ENCODE results near the gene STK32B.

DNA sequence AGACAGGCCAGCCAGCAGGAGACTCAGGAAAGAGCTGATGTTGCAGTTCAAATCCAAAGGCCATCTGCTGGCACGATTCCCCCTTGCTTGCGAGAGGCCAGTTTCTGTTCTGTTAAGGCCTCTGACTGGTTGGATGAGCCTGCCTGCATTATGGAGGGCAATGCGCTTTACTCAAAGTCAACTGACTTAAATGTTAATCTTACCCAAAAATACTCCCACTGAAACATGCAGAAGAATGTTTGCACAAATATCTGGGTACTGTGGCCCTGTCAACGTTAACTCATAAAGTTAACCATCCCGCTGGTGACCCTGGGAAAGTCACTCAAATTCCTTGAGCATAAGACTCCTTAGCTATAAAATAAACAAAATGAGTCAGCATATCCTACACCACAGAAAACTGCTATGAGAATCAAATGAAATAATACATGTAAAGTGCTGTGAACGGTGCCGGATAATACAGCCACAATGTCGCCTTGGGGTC is 330.7 kb downstream of the STK32B start:
- TF ChIP-seq, protein P1, sequence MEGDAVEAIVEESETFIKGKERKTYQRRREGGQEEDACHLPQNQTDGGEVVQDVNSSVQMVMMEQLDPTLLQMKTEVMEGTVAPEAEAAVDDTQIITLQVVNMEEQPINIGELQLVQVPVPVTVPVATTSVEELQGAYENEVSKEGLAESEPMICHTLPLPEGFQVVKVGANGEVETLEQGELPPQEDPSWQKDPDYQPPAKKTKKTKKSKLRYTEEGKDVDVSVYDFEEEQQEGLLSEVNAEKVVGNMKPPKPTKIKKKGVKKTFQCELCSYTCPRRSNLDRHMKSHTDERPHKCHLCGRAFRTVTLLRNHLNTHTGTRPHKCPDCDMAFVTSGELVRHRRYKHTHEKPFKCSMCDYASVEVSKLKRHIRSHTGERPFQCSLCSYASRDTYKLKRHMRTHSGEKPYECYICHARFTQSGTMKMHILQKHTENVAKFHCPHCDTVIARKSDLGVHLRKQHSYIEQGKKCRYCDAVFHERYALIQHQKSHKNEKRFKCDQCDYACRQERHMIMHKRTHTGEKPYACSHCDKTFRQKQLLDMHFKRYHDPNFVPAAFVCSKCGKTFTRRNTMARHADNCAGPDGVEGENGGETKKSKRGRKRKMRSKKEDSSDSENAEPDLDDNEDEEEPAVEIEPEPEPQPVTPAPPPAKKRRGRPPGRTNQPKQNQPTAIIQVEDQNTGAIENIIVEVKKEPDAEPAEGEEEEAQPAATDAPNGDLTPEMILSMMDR (conservative IDR thresholded peaks at IDR 0.05; ENCODE audit: low read depth, low read length), result no peak
- TF ChIP-seq EZH2 (IDR thresholded peaks at IDR 0.05; ENCODE audit: borderline replicate concordance, low read depth, low read length, poor library complexity, severe bottlenecking), result no peak

All from A673 (cell line).